Measurements from ENCODE around the gene MYRF.

The MYRF gene

GRCh38 chr11:61799665-61800284, 47.3 kb downstream of the MYRF start:
- DNase-seq, result no peak

- no peak for DNase-seq
Measured at GRCh38 chr11:61800331-61801281, 48.2 kb downstream of the MYRF start.

- no peak for DNase-seq
Measured at GRCh38 chr11:61802605-61803004, 50.2 kb downstream of the MYRF start.

GRCh38 chr11:61803889-61804647, 51.6 kb downstream of the MYRF start:
- DNase-seq, result no peak

GRCh38 chr11:61805146-61805545, 52.7 kb downstream of the MYRF start:
- no peak for DNase-seq

- no peak for DNase-seq
Measured at GRCh38 chr11:61806785-61807184, 54.3 kb downstream of the MYRF start.

- DNase-seq, result no peak
Measured at GRCh38 chr11:61810671-61811175, 58.3 kb downstream of the MYRF start.

- no peak for DNase-seq
Measured at GRCh38 chr11:61811831-61812230, 59.4 kb downstream of the MYRF start.

GRCh38 chr11:61812736-61813411, 60.4 kb downstream of the MYRF start:
- DNase-seq, result no peak

GRCh38 chr11:61814247-61814957, 62.0 kb downstream of the MYRF start:
- peak; percentile 21 for DNase-seq

- peak; percentile 92 for DNase-seq
Measured at GRCh38 chr11:61814958-61815789, 62.7 kb downstream of the MYRF start.

- peak; percentile 82 for DNase-seq
Measured at GRCh38 chr11:61815790-61816735, 63.6 kb downstream of the MYRF start.

- DNase-seq, result peak; percentile 97
Measured at GRCh38 chr11:61816736-61817455, 64.5 kb downstream of the MYRF start, which contains the start of gene FADS1. Gene FADS1 (minus strand): TSS chr11:61817003. CDS start chr11:61816929, 74 bp downstream.

GRCh38 chr11:61817471-61818202, 65.2 kb downstream of the MYRF start:
- no peak for DNase-seq

GRCh38 chr11:61820174-61820573, 67.7 kb downstream of the MYRF start:
- DNase-seq, result no peak

GRCh38 chr11:61826930-61827570, 74.6 kb downstream of the MYRF start:
- peak; percentile 63 for DNase-seq

GRCh38 chr11:61827571-61828378, 75.3 kb downstream of the MYRF start, which contains the start of gene FADS2:
Gene FADS2 (plus strand): TSS chr11:61828300. CDS start chr11:61828391, 91 bp downstream.
- peak; percentile 97 for DNase-seq

Measured in NCI-H1105 treated with DMSO at 0.1 percent for 48 hours (cell line).